Right renal pelvis (tissue), 4 donors: Measurements from ENCODE around the gene LYPD6. TPM values are rescaled to one million over a fixed set of nuclear protein-coding genes. Genes with fewer than 3 reads are reported as not detected.

Source experiments
- DNase-seq, 4 donors: peaks; one replicate each; pipeline ENCODE4 v3.0.0-alpha.2; 2013; ENCODE audit warnings: low read depth in 4 of 4, low spot score in 3 of 4, missing footprints in 1 of 4
- polyA plus RNA-seq, 4 donors: library from polyadenylated mRNA; unstranded; fragments of 120-200 nt; gene quantifications; one replicate each; pipeline ENCODE4 v1.2.1, GENCODE V29; 2013; ENCODE audit not compliant: insufficient read length in 4 of 4

The LYPD6 gene
- polyA plus RNA-seq, 4 donors: 15.9 to 23.3 (median 20.8) TPM

DNA sequence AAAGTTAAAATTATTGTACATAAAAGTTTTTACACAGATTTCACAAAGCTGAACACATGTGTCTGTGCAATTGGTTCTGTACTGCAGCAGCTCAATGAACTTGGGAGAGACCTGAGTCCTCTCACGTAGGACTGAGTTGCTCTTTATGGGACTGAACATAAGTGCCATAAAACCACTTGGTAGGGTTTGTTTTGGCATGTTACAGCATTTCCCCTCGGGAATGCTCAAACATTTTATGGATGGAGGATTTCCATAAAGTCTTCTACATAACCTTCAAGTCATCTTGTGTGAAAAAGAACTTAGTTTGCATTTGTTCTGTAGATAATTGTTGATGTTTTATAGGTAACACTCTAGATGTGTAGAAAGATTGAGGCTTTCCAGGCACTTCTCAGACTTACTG lies 15.9 kb downstream of the LYPD6 start:
- no peak for DNase-seq

- no peak for DNase-seq
Measured at GRCh38 chr2:149348291-149348690, 17.9 kb downstream of the LYPD6 start.

DNA sequence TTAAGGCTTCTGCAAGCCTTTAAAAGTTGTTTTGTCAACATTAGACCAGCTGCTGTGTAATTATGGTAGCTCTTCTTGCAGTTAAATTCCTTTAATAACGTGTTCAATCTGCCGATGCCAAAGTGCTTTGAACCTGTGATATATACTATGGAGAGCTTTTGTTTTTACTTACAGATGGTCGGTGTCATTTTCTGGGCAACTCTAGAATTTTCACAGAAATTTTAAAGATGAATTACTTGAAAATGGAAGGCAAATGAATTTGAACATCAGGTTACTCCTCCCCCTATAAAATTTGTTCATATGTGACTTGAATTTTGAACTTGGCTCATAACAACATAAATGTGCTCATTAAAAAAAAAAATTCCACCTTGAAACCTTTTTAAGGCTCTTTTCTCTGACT lies 23.0 kb downstream of the LYPD6 start:
- DNase-seq: no peak

- DNase-seq: no peak
Measured at GRCh38 chr2:149355716-149356422, 25.5 kb downstream of the LYPD6 start.

DNA sequence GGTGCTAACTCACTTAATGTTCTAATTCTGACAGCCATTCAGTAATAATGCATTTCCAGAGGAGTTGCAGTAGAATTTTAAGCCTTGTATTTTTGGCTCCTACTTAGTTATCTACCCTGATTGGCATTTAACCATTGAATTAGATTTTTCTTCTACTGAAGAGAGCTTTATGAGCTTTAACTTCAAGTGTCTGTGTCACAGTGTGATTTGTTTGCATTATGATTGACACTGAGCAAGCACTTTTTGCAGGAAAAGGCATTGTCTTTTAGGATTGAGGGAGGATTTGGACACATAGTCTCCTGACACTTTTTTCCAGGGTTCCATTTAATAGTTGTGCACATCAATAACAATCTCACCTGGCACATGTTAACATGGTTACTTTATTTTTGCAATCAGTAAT lies 26.7 kb downstream of the LYPD6 start:
- DNase-seq: no peak

- DNase-seq: no peak
Measured at GRCh38 chr2:149360106-149360505, 29.7 kb downstream of the LYPD6 start.

- no peak for DNase-seq
Measured at GRCh38 chr2:149363958-149364357, 33.6 kb downstream of the LYPD6 start.

DNA sequence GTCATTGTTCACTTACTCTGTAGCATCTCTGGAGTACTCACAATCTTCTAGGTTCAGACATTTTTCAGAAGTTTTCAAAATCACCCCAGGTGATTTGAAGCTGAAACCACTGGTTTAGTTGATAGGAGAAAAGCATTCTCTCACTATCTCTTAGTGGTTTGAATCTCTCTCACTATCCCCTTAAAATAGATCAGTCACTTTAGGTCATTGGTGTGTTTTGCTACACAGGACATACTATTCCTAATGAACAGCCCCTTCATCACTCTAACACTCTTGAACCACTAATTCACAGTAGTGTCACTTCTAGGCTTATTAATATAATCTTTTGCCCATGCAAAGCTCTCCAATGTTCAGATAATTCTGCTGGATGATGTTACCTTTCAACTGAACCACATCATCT lies 34.5 kb downstream of the LYPD6 start:
- DNase-seq: no peak

GRCh38 chr2:149365931-149366583 lies 35.7 kb downstream of the LYPD6 start:
- DNase-seq: no peak

GRCh38 chr2:149370061-149370775 lies 39.8 kb downstream of the LYPD6 start:
- DNase-seq: no peak

GRCh38 chr2:149371476-149371875 lies 41.1 kb downstream of the LYPD6 start:
- no peak for DNase-seq

DNA sequence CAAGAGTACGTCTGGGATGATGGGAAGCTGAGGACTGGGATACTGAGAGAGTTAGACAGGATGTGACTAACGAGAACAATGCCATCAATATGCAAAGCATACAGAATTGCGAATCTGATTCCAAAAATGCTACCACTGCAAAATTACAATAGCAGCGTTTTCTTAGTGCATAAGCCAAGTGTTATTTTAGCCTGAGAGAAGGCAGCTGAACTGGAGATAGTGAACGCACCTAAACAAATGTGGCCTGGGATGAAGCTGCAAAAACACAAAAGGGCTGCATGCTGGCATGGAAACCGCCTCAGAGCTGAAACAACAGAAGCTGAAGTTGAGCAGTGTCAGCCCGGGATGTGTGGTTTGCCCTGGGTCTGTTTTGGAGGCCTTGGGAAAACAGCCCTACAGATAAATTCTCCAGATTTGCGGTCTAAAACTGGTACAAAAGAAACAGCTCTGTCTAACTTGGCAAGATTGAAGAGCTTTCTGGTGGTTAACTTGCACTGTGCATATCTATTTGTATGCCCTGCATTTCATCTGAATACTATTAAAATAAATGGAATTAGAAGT lies 45.5 kb downstream of the LYPD6 start:
- DNase-seq: no peak

- no peak for DNase-seq
Measured at GRCh38 chr2:149380205-149380604, 49.8 kb downstream of the LYPD6 start.

DNA sequence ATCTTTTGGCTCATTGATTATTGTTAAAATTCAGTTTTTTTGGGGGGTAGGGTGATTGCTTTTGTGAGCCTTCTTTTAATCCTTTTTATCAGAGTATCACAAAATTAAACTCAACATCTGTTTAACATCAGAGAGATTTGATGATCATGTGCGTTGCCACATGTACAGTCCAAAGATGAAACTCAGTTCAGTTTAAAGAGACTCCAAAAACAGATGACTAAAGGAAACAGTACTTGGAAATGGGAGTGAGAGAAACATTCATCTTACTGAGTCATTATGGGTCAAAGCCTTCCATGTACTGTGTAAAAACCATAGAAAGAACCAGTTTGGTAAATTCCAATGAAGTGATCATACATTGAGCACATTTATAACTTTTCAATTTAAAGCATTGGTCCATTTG lies 53.0 kb downstream of the LYPD6 start:
- no peak for DNase-seq

DNA sequence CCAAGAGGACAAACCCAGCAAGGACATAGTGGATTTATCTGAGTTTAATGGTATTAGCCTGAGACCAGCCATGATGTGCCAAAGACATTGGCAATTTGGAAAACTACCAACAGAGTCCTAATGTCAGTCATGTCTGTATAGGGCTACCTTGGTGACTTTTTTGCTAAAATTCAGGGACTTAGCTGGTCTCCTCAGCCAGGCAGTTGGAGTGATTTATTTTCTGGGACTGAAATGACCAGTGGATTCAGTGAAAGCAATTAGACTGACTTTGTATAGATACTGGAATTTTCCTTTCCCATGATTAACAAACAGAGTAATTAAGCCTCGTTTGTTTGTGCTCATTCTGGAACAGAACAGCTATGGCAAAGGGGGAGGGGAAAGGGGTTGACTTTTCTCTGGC lies 55.0 kb downstream of the LYPD6 start:
- no peak for DNase-seq

- no peak for DNase-seq
Measured at GRCh38 chr2:149387411-149387810, 57.0 kb downstream of the LYPD6 start.

GRCh38 chr2:149388120-149388816 lies 57.9 kb downstream of the LYPD6 start:
- DNase-seq: no peak

- no peak for DNase-seq
Measured at GRCh38 chr2:149389506-149390167, 59.2 kb downstream of the LYPD6 start.

DNA sequence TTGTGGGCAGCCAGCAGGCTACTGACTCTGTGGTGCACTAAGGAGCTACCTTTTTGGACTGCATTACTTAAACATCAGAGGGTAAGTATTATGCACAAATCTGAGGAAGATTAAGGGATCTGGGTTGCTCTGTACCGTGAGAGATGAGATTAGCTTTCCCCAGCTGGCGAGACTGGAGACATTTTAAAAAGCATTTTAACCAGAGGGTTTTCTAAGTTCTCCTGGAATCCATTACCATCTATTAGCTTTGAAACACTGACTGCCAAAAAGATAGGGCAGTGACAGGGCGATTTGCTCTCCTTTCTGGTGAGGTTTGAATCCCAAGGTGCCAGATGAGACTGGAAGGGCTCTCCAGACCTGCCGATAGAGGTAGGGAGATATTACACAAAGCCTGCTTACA lies 63.2 kb downstream of the LYPD6 start:
- DNase-seq: no peak

DNA sequence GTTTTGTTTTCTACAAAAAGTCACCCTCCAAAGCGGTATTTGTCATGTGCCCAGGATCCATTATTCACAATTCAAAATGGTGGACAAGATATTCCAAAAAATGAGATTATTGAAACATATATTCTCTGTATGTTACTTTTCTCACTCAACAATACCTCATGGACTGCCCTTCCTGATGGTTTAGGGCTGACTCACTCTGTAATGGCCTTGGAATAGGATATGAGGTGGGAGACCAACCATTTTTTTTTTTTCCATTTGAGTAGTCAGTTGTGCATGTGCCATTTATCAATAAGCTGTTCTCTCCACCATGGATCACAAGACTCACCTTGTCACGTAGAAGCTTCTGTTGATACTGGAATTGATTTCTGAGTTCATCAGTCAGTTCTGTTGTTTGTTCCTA lies 64.5 kb downstream of the LYPD6 start:
- DNase-seq: no peak
